Measurements from ENCODE around the gene EIF4E3.

Gene EIF4E3

DNA sequence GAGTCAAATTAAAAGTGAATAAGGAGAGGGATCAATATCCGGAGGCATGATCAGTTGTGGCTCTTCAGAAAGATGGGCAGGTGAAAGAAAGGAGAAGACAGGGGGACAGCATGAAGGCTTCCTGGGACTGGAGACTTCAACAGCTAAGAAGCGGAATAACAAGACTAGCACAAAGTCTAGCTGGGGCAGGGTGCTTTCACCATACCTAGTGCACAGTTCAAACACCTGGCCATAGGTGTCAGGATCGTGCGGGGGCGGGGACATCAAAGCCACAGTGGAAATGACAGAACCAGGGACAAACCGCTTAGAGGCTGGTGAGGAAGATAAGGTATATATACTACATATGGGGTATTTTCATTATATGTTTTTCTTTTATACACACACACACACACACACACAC is 75.4 kb downstream of the EIF4E3 start:
- Histone ChIP-seq H3K27ac (ENCODE audit: low read depth, low read length) (no peak overlapping the region), H2AFZ (ENCODE audit: low read length, unreplicated experiment) (no peak overlapping the region), H3K79me2 (ENCODE audit: control insufficient read depth, insufficient read depth, low read length, unreplicated experiment) (no peaks in the 10 kb centered on the region), H3K36me3 (ENCODE audit: insufficient read depth, low read length) (no peaks in the 10 kb centered on the region), H3K4me3 (ENCODE audit: low read depth, low read length) (no peak overlapping the region), H3K27me3 (ENCODE audit: insufficient read depth, low read length) (no peaks in the 10 kb centered on the region), H3K4me1 (ENCODE audit: control insufficient read depth, insufficient read depth, low read length, unreplicated experiment) (no peaks in the 10 kb centered on the region)

DNA sequence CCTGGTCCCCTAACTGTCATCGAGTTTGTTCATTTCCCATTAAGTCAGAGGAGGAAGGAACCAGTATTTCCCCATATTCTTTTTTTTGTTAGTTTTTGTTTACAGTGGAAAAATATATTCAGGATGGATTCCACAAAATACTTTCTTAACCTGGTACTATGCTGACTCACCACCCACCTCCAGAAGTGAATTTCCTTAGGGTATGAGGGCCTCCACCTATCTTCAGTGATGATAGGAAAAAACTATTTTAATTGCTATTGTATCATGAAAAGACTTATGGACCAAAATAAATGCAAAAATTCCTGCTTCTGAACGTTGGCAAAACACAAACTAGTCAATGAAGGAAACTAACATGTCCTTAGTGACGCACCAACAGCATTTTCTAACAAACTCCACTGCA is 77.5 kb downstream of the EIF4E3 start:
- H3K27ac ChIP-seq (ENCODE audit: low read depth, low read length): no peak overlapping the region
- H3K27me3 ChIP-seq (ENCODE audit: insufficient read depth, low read length): no peaks in the 10 kb centered on the region
- no peak overlapping the region for H2AFZ ChIP-seq (ENCODE audit: low read length, unreplicated experiment)
- H3K36me3 ChIP-seq (ENCODE audit: insufficient read depth, low read length): no peaks in the 10 kb centered on the region
- H3K4me1 ChIP-seq (ENCODE audit: control insufficient read depth, insufficient read depth, low read length, unreplicated experiment): no peaks in the 10 kb centered on the region
- H3K79me2 ChIP-seq (ENCODE audit: control insufficient read depth, insufficient read depth, low read length, unreplicated experiment): no peaks in the 10 kb centered on the region
- H3K4me3 ChIP-seq (ENCODE audit: low read depth, low read length): no peak overlapping the region

DNA sequence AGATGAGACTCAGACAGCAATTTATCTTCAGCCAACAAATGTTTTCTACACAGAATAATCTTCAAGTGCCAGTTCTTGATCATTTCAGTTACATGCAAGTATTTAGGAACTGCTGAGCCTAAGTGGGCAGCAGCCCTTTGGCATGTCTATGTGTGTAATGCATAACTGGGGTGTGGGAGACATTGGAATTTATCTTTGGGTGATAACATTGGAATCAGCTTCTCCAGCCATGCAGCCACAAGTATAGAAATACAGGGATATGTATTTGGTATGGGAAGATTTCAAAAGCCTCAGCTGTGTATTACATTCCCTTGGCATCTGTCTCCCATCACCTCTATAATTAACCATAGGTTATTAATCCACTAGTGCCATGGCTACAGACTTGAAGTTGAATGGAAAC is 78.2 kb downstream of the EIF4E3 start:
- Histone ChIP-seq H3K27ac (ENCODE audit: low read depth, low read length) (no peak overlapping the region), H3K79me2 (ENCODE audit: control insufficient read depth, insufficient read depth, low read length, unreplicated experiment) (no peaks in the 10 kb centered on the region), H3K4me3 (ENCODE audit: low read depth, low read length) (no peak overlapping the region), H2AFZ (ENCODE audit: low read length, unreplicated experiment) (no peak overlapping the region), H3K4me1 (ENCODE audit: control insufficient read depth, insufficient read depth, low read length, unreplicated experiment) (no peaks in the 10 kb centered on the region), H3K36me3 (ENCODE audit: insufficient read depth, low read length) (no peaks in the 10 kb centered on the region), H3K27me3 (ENCODE audit: insufficient read depth, low read length) (no peaks in the 10 kb centered on the region)

DNA sequence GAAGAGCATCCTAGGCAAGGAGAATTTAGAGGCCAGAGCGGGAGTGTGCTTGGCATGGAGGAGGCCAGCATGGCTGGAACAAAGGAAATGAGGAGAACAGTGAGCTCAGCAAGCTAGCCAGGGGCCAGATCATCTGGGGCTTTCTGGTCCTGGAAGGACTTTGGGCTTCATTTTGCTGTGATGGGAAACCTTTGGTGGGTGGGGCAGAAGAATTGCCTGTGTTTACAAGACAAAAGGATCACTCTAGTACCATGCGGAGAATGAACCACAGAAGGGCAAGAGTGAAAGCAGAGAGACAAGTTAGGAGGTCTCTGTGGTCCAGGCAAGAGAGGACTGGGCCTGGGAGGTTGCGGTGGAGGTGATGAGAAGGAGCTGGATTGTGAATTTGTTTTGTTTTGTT is 80.1 kb downstream of the EIF4E3 start:
- no peaks in the 10 kb centered on the region for H3K4me1 ChIP-seq (ENCODE audit: control insufficient read depth, insufficient read depth, low read length, unreplicated experiment)

DNA sequence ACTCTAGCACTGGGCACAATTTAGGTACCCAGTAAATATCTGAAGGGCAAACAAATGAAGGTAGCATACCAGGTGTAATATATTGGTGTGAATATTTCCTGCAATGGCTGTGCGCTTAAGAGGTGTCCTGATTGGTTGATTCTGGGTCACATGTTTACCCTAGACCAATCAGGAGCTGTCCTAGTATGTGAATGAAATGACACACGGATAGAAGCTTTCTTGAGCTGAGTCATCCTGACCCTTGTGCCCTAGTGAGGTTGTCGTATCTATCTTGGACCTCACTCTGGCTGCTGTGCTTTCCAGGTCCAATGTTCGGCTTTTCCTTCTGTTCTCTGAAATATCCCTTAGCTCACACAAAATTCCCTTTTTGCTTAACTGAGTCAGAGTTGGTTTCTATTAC is 83.5 kb downstream of the EIF4E3 start:
- Histone ChIP-seq H2AFZ (ENCODE audit: low read length, unreplicated experiment) (no peak overlapping the region), H3K79me2 (ENCODE audit: control insufficient read depth, insufficient read depth, low read length, unreplicated experiment) (no peaks in the 10 kb centered on the region), H3K27ac (ENCODE audit: low read depth, low read length) (no peak overlapping the region), H3K4me1 (ENCODE audit: control insufficient read depth, insufficient read depth, low read length, unreplicated experiment) (no peaks in the 10 kb centered on the region), H3K4me3 (ENCODE audit: low read depth, low read length) (no peak overlapping the region), H3K27me3 (ENCODE audit: insufficient read depth, low read length) (peaks cover 14% of the 10 kb centered on the region; the same call in 1 of the 2 replicates), H3K36me3 (ENCODE audit: insufficient read depth, low read length) (no peaks in the 10 kb centered on the region)

More for the DNA sequence above, 80.1 kb downstream of the EIF4E3 start:
- Histone ChIP-seq H2AFZ (ENCODE audit: low read length, unreplicated experiment) (no peak overlapping the region), H3K27me3 (ENCODE audit: insufficient read depth, low read length) (no peaks in the 10 kb centered on the region), H3K36me3 (ENCODE audit: insufficient read depth, low read length) (no peaks in the 10 kb centered on the region), H3K4me3 (ENCODE audit: low read depth, low read length) (no peak overlapping the region), H3K79me2 (ENCODE audit: control insufficient read depth, insufficient read depth, low read length, unreplicated experiment) (no peaks in the 10 kb centered on the region), H3K27ac (ENCODE audit: low read depth, low read length) (no peak overlapping the region)

DNA sequence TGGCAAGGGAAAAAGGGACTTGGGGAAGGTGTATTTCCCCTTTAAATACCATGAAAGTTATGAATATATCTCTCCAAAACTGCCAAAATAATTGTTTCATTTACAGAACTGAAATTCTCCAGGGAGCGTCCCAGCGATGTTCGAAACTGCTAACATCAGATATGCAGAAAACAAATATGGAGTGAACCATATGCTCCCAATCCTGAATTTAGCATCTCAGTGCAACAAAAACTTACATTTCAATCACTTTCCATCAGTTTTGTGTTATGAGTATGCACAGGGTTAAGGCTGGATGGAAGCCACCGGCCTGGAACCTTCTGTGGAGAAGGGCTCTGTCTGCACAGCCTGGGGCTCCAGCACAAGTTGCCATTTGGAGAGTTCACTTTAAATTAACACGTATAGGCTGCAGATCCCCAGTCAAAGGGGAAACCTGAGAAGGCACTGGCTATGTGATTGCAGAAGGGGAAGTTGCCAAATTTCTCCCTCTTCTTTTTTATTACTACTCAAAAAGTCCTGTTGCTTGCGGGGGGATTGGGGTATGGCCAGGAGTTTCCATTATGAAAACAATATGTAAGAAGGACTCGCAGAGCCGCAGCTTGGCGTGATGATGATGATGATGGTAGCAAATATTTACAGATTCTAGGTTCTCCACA is 84.7 kb downstream of the EIF4E3 start:
- no peaks in the 10 kb centered on the region for H3K36me3 ChIP-seq (ENCODE audit: insufficient read depth, low read length)
- no peak overlapping the region for H3K4me3 ChIP-seq (ENCODE audit: low read depth, low read length)

DNA sequence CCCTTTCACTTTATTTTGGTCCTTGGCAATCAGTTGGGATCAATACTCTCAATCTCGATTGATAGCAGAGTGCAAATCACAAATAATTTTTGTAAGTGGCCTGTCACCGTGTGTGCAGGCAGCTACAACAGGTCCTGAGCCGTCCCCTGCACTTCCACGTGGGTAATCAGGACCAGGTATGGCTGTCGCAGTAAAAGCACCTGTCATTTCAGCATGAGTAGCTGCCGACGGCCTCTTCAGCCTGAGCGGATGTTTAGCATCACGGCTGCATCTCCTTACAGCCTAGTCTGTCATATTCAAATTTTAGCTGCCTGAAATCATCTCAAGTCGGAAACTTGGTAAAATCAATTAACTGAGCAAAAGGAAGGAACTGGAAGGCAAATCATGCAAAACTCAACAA is 88.7 kb downstream of the EIF4E3 start:
- H3K79me2 ChIP-seq (ENCODE audit: control insufficient read depth, insufficient read depth, low read length, unreplicated experiment): no peaks in the 10 kb centered on the region
- no peak overlapping the region for H3K4me3 ChIP-seq (ENCODE audit: low read depth, low read length)
- peaks cover 14% of the 10 kb centered on the region; the same call in 1 of the 2 replicates for H3K27me3 ChIP-seq (ENCODE audit: insufficient read depth, low read length)
- no peaks in the 10 kb centered on the region for H3K36me3 ChIP-seq (ENCODE audit: insufficient read depth, low read length)
- no peak overlapping the region for H2AFZ ChIP-seq (ENCODE audit: low read length, unreplicated experiment)
- H3K27ac ChIP-seq (ENCODE audit: low read depth, low read length): no peak overlapping the region
- H3K4me1 ChIP-seq (ENCODE audit: control insufficient read depth, insufficient read depth, low read length, unreplicated experiment): no peaks in the 10 kb centered on the region

More for the DNA sequence above, 84.7 kb downstream of the EIF4E3 start:
- H3K79me2 ChIP-seq (ENCODE audit: control insufficient read depth, insufficient read depth, low read length, unreplicated experiment): no peaks in the 10 kb centered on the region
- H3K27me3 ChIP-seq (ENCODE audit: insufficient read depth, low read length): peaks cover 14% of the 10 kb centered on the region; the same call in 1 of the 2 replicates
- H2AFZ ChIP-seq (ENCODE audit: low read length, unreplicated experiment): no peak overlapping the region
- H3K4me1 ChIP-seq (ENCODE audit: control insufficient read depth, insufficient read depth, low read length, unreplicated experiment): no peaks in the 10 kb centered on the region
- H3K27ac ChIP-seq (ENCODE audit: low read depth, low read length): no peak overlapping the region

DNA sequence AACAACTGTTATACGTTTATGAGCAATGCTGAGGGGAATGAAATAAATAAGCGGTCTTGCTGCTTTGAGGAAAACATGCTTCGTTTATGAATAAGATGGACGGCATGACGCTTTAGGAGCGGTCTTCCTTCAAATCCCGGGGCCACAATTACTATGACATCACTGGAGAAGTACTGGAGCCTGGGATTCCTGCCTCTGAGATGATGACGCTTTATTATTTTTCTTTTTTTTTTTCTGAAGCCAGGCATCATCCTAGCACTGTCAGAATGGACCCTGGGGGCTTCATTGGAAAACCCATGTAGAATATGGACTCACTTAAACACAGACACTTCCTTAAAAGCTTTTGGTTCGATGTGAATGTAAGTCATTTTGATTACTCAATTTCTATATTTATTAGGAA is 89.2 kb downstream of the EIF4E3 start:
- no peaks in the 10 kb centered on the region for H3K79me2 ChIP-seq (ENCODE audit: control insufficient read depth, insufficient read depth, low read length, unreplicated experiment)
- H3K27ac ChIP-seq (ENCODE audit: low read depth, low read length): no peak overlapping the region
- no peaks in the 10 kb centered on the region for H3K4me1 ChIP-seq (ENCODE audit: control insufficient read depth, insufficient read depth, low read length, unreplicated experiment)
- peaks cover 14% of the 10 kb centered on the region; the same call in 1 of the 2 replicates for H3K27me3 ChIP-seq (ENCODE audit: insufficient read depth, low read length)
- H2AFZ ChIP-seq (ENCODE audit: low read length, unreplicated experiment): no peak overlapping the region
- no peaks in the 10 kb centered on the region for H3K36me3 ChIP-seq (ENCODE audit: insufficient read depth, low read length)
- no peak overlapping the region for H3K4me3 ChIP-seq (ENCODE audit: low read depth, low read length)

DNA sequence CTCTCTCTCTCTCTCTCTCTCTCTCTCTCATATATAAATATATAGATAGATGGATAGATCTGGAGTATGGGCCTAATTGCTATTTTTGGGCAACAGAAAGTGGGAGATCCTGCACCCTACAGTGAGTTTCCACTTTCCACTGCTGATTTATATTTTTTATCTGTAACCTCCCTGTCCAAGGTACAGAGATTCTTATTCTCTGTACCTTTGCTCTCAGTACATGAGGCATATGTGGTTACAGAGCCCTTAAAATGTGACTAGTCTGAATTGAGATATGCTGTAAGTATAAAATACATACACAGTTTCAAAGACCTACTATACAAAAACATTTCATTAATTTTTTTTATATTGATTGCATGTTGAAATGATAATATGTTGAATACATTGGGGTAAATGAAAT is 90.5 kb downstream of the EIF4E3 start:
- H3K27ac ChIP-seq (ENCODE audit: low read depth, low read length): no peak overlapping the region
- no peaks in the 10 kb centered on the region for H3K4me1 ChIP-seq (ENCODE audit: control insufficient read depth, insufficient read depth, low read length, unreplicated experiment)
- H3K36me3 ChIP-seq (ENCODE audit: insufficient read depth, low read length): no peaks in the 10 kb centered on the region
- H3K79me2 ChIP-seq (ENCODE audit: control insufficient read depth, insufficient read depth, low read length, unreplicated experiment): no peaks in the 10 kb centered on the region
- H3K4me3 ChIP-seq (ENCODE audit: low read depth, low read length): no peak overlapping the region
- H3K27me3 ChIP-seq (ENCODE audit: insufficient read depth, low read length): peaks cover 14% of the 10 kb centered on the region; the same call in 1 of the 2 replicates
- no peak overlapping the region for H2AFZ ChIP-seq (ENCODE audit: low read length, unreplicated experiment)

DNA sequence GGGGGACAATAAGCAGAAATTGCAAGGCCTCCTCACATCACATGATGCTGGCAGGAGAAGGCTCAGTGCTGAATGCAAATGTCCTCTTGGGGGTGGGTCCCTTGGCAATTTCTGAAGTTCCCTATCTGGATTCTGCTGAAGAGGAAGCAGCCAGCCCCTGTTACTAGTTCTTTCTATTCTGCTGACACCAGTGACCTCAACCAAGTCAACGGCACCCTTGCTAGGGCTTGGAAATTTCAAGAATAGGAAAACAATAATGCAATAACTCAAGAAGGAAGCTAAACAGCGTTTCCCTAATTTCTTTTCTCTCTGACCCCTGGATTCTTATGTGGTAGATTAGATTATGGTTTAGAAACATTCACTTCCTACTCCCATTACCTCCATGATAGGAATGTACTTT is 95.5 kb downstream of the EIF4E3 start:
- H3K36me3 ChIP-seq (ENCODE audit: insufficient read depth, low read length): no peaks in the 10 kb centered on the region
- H3K4me3 ChIP-seq (ENCODE audit: low read depth, low read length): no peak overlapping the region
- H3K27me3 ChIP-seq (ENCODE audit: insufficient read depth, low read length): no peaks in the 10 kb centered on the region
- H3K79me2 ChIP-seq (ENCODE audit: control insufficient read depth, insufficient read depth, low read length, unreplicated experiment): no peaks in the 10 kb centered on the region
- H3K4me1 ChIP-seq (ENCODE audit: control insufficient read depth, insufficient read depth, low read length, unreplicated experiment): peaks cover 7% of the 10 kb centered on the region
- H3K27ac ChIP-seq (ENCODE audit: low read depth, low read length): no peak overlapping the region
- H2AFZ ChIP-seq (ENCODE audit: low read length, unreplicated experiment): peak overlapping the region; percentile 44

DNA sequence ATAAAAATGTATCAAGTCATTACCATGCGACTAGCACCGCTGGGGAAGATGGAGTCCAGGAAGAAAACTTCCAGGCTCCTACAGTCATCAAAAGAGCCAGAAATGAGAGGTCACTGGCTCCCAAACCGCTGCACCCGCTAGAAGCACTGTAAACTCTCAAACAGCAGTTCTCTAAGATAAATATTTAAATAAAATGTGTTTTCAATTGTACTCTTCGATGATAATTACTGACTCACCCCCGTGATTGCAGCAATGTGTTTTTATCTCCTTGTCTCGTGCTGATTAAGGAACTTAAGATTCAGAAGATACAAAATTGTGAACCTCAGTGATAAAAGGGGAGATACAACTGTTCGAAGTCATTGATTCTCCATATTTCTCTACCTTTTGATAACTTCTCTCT is 95.9 kb downstream of the EIF4E3 start:
- Histone ChIP-seq H2AFZ (ENCODE audit: low read length, unreplicated experiment) (peak overlapping the region; percentile 44), H3K4me1 (ENCODE audit: control insufficient read depth, insufficient read depth, low read length, unreplicated experiment) (peaks cover 7% of the 10 kb centered on the region), H3K36me3 (ENCODE audit: insufficient read depth, low read length) (no peaks in the 10 kb centered on the region), H3K79me2 (ENCODE audit: control insufficient read depth, insufficient read depth, low read length, unreplicated experiment) (no peaks in the 10 kb centered on the region), H3K4me3 (ENCODE audit: low read depth, low read length) (peak overlapping the region; percentile 13; the same call in 1 of the 2 replicates), H3K27me3 (ENCODE audit: insufficient read depth, low read length) (no peaks in the 10 kb centered on the region), H3K27ac (ENCODE audit: low read depth, low read length) (no peak overlapping the region)
